ENCODE measurements around the gene ALPG.
"Not testable (repeated sequence)": the region's sequence is repeated elsewhere in the genome, so short reads cannot be mapped to it uniquely, and the experiment has no call there.

DNA sequence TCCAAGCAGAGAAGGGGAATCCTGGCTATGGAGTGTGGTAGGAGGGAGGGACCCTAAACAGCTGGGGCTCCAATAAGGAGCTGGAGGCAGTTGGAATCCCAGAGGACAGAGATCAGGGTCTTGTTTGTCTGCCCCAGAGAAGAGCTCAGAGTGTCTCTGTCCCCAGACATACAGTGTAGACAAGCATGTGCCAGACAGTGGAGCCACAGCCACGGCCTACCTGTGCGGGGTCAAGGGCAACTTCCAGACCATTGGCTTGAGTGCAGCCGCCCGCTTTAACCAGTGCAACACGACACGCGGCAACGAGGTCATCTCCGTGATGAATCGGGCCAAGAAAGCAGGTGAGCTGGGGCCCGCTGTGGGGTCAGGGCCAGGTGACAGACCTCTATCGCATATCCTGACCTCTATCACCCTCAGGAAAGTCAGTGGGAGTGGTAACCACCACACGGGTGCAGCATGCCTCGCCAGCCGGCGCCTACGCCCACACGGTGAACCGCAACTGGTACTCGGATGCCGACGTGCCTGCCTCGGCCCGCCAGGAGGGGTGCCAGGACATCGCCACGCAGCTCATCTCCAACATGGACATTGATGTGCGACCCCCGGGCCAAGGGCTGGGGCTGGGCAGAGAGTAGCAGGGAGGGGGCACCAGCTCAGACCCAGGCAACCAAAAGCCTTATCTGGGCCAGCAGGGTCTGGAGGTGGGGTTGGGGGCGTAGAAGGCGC lies 945 bp downstream of the ALPG start:
- TF ChIP-seq EZH2phosphoT487 (IDR thresholded peaks at IDR 0.05; ENCODE audit: insufficient read depth, low read depth); EZH2 (IDR thresholded peaks at IDR 0.05; ENCODE audit: insufficient read depth, poor library complexity, severe bottlenecking): not testable (repeated sequence)

Data from GM23248 (cell line).